ENCODE data around the gene HNRNPDL. TPM values are rescaled to one million over a fixed set of nuclear protein-coding genes. Genes with fewer than 3 reads are reported as not detected.
"Not testable (repeated sequence)": the region's sequence is repeated elsewhere in the genome, so short reads cannot be mapped to it uniquely, and the experiment has no call there.

HNRNPDL gene
- polyA plus RNA-seq, 1 donor from 2014 or later: 1,146 TPM

DNA sequence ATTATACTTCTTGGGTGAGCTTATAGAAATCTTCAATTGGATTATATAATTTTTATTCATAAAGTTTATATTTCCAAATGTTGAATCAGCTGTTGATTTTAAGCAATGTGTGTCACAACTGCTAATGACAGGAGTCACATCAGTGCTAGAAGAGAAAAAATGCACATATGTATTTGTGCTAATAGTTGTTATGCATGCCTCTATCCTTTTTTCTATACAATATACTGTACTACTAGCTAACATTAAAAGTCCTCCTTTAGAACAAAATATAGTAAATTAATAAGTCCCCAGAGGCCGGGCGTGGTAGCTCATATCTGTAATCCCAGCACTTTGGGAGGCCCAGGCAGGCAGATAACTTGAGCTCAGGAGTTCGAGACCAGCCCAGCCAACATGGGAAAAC, 32.7 kb downstream of the HNRNPDL start:
- TF ChIP-seq, protein P1, sequence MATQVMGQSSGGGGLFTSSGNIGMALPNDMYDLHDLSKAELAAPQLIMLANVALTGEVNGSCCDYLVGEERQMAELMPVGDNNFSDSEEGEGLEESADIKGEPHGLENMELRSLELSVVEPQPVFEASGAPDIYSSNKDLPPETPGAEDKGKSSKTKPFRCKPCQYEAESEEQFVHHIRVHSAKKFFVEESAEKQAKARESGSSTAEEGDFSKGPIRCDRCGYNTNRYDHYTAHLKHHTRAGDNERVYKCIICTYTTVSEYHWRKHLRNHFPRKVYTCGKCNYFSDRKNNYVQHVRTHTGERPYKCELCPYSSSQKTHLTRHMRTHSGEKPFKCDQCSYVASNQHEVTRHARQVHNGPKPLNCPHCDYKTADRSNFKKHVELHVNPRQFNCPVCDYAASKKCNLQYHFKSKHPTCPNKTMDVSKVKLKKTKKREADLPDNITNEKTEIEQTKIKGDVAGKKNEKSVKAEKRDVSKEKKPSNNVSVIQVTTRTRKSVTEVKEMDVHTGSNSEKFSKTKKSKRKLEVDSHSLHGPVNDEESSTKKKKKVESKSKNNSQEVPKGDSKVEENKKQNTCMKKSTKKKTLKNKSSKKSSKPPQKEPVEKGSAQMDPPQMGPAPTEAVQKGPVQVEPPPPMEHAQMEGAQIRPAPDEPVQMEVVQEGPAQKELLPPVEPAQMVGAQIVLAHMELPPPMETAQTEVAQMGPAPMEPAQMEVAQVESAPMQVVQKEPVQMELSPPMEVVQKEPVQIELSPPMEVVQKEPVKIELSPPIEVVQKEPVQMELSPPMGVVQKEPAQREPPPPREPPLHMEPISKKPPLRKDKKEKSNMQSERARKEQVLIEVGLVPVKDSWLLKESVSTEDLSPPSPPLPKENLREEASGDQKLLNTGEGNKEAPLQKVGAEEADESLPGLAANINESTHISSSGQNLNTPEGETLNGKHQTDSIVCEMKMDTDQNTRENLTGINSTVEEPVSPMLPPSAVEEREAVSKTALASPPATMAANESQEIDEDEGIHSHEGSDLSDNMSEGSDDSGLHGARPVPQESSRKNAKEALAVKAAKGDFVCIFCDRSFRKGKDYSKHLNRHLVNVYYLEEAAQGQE (IDR thresholded peaks at IDR 0.05; ENCODE audit: borderline replicate concordance): no peak
- TF ChIP-seq, protein P2, sequence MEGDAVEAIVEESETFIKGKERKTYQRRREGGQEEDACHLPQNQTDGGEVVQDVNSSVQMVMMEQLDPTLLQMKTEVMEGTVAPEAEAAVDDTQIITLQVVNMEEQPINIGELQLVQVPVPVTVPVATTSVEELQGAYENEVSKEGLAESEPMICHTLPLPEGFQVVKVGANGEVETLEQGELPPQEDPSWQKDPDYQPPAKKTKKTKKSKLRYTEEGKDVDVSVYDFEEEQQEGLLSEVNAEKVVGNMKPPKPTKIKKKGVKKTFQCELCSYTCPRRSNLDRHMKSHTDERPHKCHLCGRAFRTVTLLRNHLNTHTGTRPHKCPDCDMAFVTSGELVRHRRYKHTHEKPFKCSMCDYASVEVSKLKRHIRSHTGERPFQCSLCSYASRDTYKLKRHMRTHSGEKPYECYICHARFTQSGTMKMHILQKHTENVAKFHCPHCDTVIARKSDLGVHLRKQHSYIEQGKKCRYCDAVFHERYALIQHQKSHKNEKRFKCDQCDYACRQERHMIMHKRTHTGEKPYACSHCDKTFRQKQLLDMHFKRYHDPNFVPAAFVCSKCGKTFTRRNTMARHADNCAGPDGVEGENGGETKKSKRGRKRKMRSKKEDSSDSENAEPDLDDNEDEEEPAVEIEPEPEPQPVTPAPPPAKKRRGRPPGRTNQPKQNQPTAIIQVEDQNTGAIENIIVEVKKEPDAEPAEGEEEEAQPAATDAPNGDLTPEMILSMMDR (IDR thresholded peaks at IDR 0.05; ENCODE audit: poor library complexity, severe bottlenecking): no peak
- TF ChIP-seq TAF1 (IDR thresholded peaks at IDR 0.05; ENCODE audit: low read depth) (no peak), MXI1 (conservative IDR thresholded peaks at IDR 0.05; ENCODE audit: poor library complexity, severe bottlenecking) (no peak), SMC3 (conservative IDR thresholded peaks at IDR 0.05; ENCODE audit: poor library complexity) (no peak), RAD21 (conservative IDR thresholded peaks at IDR 0.05) (no peak), EP300 (conservative IDR thresholded peaks at IDR 0.05; ENCODE audit: poor library complexity, severe bottlenecking) (no peak), POLR2AphosphoS5 (IDR thresholded peaks at IDR 0.05) (no peak), EZH2 (IDR thresholded peaks at IDR 0.05; ENCODE audit: borderline replicate concordance, insufficient read depth, low read length, poor library complexity, severe bottlenecking) (no peak)
- Histone ChIP-seq H3K27ac (ENCODE audit: low read length) (no peak overlapping the region), H3K9ac (ENCODE audit: low read length) (no peak overlapping the region), H2AFZ (ENCODE audit: low read depth, low read length) (no peak overlapping the region), H3K36me3 (ENCODE audit: insufficient read depth, low read length) (no peaks in the 10 kb centered on the region), H3K4me3 (ENCODE audit: low read length) (no peak overlapping the region), H4K20me1 (ENCODE audit: insufficient read depth) (no peaks in the 10 kb centered on the region), H3F3A (ENCODE audit: insufficient read depth, low read length, poor library complexity, severe bottlenecking) (no peaks in the 10 kb centered on the region), H3K27me3 (ENCODE audit: insufficient read depth, low read depth, low read length) (no peaks in the 10 kb centered on the region), H3K79me2 (replicated peaks; ENCODE audit: insufficient read depth, low read length) (no peaks in the 10 kb centered on the region), H3K4me2 (ENCODE audit: low read length) (no peak overlapping the region), H3K9me2 (ENCODE audit: insufficient read depth, low read length) (no peaks in the 10 kb centered on the region), H3K9me3 (ENCODE audit: low read length) (no peaks in the 10 kb centered on the region)

DNA sequence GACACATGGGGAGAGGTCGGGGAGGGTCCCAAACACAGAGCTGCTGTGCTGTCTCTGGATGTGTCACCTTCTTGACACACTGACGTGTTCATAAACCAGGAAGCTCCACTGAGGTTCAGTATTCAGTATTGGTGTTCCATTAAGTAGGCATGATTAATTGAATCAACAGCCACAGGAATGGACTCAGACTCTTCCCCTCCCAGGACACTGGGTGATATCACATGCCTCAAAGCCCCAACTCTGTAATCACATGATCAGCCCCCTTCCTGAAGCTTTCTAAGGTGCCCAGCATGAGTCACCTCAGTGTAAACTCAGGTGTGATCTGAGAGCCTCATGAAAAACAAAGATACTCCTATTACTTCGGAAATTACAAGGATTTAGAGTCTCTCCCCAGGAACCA, 35.4 kb downstream of the HNRNPDL start:
- no peaks in the 10 kb centered on the region for H3K27me3 ChIP-seq (ENCODE audit: insufficient read depth, low read depth, low read length)
- TF ChIP-seq POLR2AphosphoS5 (IDR thresholded peaks at IDR 0.05) (no peak), SMC3 (conservative IDR thresholded peaks at IDR 0.05; ENCODE audit: poor library complexity) (no peak), EP300 (conservative IDR thresholded peaks at IDR 0.05; ENCODE audit: poor library complexity, severe bottlenecking) (no peak), EZH2 (IDR thresholded peaks at IDR 0.05; ENCODE audit: borderline replicate concordance, insufficient read depth, low read length, poor library complexity, severe bottlenecking) (no peak), TAF1 (IDR thresholded peaks at IDR 0.05; ENCODE audit: low read depth) (no peak), MXI1 (conservative IDR thresholded peaks at IDR 0.05; ENCODE audit: poor library complexity, severe bottlenecking) (no peak), RAD21 (conservative IDR thresholded peaks at IDR 0.05) (no peak)
- TF ChIP-seq, protein P1 (IDR thresholded peaks at IDR 0.05; ENCODE audit: borderline replicate concordance): no peak
- TF ChIP-seq, protein P2 (IDR thresholded peaks at IDR 0.05; ENCODE audit: poor library complexity, severe bottlenecking): no peak

DNA sequence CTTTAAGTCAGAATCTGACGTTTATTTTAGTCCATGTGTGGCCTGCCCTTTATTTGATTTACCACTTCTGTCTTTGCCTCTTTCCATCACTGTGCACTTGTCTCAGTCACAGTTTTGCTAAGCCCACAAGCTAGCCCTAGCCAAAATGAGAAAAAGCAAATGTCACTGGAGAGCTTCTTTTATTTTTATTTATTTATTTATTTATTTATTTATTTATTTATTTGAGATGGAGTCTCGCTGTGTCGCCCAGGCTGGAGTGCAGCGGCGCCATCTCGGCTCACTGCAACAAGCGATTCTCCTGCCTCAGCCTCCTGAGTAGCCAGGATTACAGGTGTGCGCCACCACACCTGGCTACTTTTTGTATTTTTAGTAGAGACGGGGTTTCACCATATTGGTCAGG, 40.2 kb downstream of the HNRNPDL start:
- H3K9me3 ChIP-seq (ENCODE audit: low read length); H2AFZ ChIP-seq (ENCODE audit: low read depth, low read length); H3K9ac ChIP-seq (ENCODE audit: low read length); H3K79me2 ChIP-seq (replicated peaks; ENCODE audit: insufficient read depth, low read length); H3K36me3 ChIP-seq (ENCODE audit: insufficient read depth, low read length); H3K4me2 ChIP-seq (ENCODE audit: low read length); H3K4me3 ChIP-seq (ENCODE audit: low read length); H4K20me1 ChIP-seq (ENCODE audit: insufficient read depth); H3K9me2 ChIP-seq (ENCODE audit: insufficient read depth, low read length); H3F3A ChIP-seq (ENCODE audit: insufficient read depth, low read length, poor library complexity, severe bottlenecking); H3K27ac ChIP-seq (ENCODE audit: low read length); H3K27me3 ChIP-seq (ENCODE audit: insufficient read depth, low read depth, low read length): not testable (repeated sequence)

More for the DNA sequence above, 35.4 kb downstream of the HNRNPDL start:
- no peaks in the 10 kb centered on the region for H3K9me3 ChIP-seq (ENCODE audit: low read length)
- H3K4me3 ChIP-seq (ENCODE audit: low read length): no peak overlapping the region
- H3K36me3 ChIP-seq (ENCODE audit: insufficient read depth, low read length): no peaks in the 10 kb centered on the region
- no peaks in the 10 kb centered on the region for H3K79me2 ChIP-seq (replicated peaks; ENCODE audit: insufficient read depth, low read length)
- no peak overlapping the region for H3K27ac ChIP-seq (ENCODE audit: low read length)
- no peak overlapping the region for H3K9ac ChIP-seq (ENCODE audit: low read length)
- no peak overlapping the region for H3K4me2 ChIP-seq (ENCODE audit: low read length)
- H2AFZ ChIP-seq (ENCODE audit: low read depth, low read length): no peak overlapping the region
- H3K9me2 ChIP-seq (ENCODE audit: insufficient read depth, low read length): no peaks in the 10 kb centered on the region
- H4K20me1 ChIP-seq (ENCODE audit: insufficient read depth): no peaks in the 10 kb centered on the region
- H3F3A ChIP-seq (ENCODE audit: insufficient read depth, low read length, poor library complexity, severe bottlenecking): no peaks in the 10 kb centered on the region

Data from neural cell (in vitro differentiated cells).